GM12874 (cell line): ENCODE results near the gene ABCC12.

Experiments
- CTCF ChIP-seq: IDR thresholded peaks from 2 replicates; pipeline ENCODE4 v1.5.1; 2011; ENCODE audit warnings: low read depth, mild to moderate bottlenecking, control low read depth, low read length, moderate library complexity; ENCODE audit not compliant: insufficient read depth

Gene ABCC12

GRCh38 chr16:48155926-48156789 lies at the start of gene ABCC12:
Gene ABCC12 (minus strand): TSS chr16:48155993. CDS start chr16:48146424, 9,569 bp downstream.
- TF ChIP-seq CTCF, result no peak

- no peak for TF ChIP-seq CTCF
These were observed 49.0 kb upstream of the ABCC12 start for GRCh38 chr16:48204825-48205151.

- no peak for TF ChIP-seq CTCF
These were observed 48.4 kb upstream of the ABCC12 start for GRCh38 chr16:48203974-48204824.

GRCh38 chr16:48201515-48202201 lies 45.9 kb upstream of the ABCC12 start:
- no peak for TF ChIP-seq CTCF

DNA sequence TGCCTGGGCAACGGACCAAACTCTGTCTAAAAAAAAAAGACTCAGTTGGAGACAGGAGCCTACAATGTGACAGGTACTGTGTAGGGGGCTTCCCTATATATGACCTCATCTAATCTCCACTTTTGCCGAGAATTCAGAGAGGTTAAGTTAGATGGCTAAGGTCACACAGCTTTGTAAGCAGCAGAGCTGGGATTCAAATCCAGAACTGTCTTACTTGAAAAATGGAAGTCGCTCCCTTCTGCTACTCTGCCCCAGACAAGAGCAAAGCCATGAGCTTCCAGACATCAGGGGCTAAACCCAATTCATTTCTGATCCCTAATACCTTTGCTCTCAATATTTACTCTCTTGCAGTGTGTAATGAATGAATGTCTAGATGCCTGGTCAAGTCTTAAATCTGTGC lies 41.5 kb upstream of the ABCC12 start:
- TF ChIP-seq CTCF, result no peak

GRCh38 chr16:48194828-48195556 lies 39.2 kb upstream of the ABCC12 start:
- no peak for TF ChIP-seq CTCF
